ENCODE data around the gene JCAD. TPM values are rescaled to one million over a fixed set of nuclear protein-coding genes. Genes with fewer than 3 reads are reported as not detected.

JCAD gene
- total RNA-seq, 1 experiment from 2014 or later, result 0.77 TPM

GRCh38 chr10:30043476-30044270 lies 15.7 kb downstream of the JCAD start:
- Histone ChIP-seq H3K4ac (ENCODE audit: low read depth, low read length) (no peak overlapping the region), H3K14ac (ENCODE audit: insufficient read depth, low read length) (no peak overlapping the region), H3K9ac (ENCODE audit: extremely low read depth, insufficient read length, low read length) (no peak overlapping the region), H2BK5ac (ENCODE audit: insufficient read length, low read length) (no peak overlapping the region), H3K4me1 (ENCODE audit: insufficient read depth, low read length) (no peaks in the 10 kb centered on the region), H3K79me2 (ENCODE audit: insufficient read depth, low read length) (no peaks in the 10 kb centered on the region), H3K18ac (ENCODE audit: insufficient read length, low read depth, low read length) (no peak overlapping the region), H2BK20ac (ENCODE audit: low read depth, low read length, poor library complexity, severe bottlenecking) (no peak overlapping the region), H3K4me2 (ENCODE audit: insufficient read depth, insufficient read length, low read length) (no peak overlapping the region), H2BK12ac (ENCODE audit: insufficient read length, low read depth, low read length) (no peak overlapping the region), H2BK120ac (ENCODE audit: low read depth, low read length, poor library complexity, severe bottlenecking) (no peak overlapping the region), H3K56ac (ENCODE audit: insufficient read length, low read depth, low read length) (no peak overlapping the region), H3K27ac (ENCODE audit: insufficient read length, low read depth, low read length) (no peak overlapping the region), H3T11ph (ENCODE audit: low read length) (no peak overlapping the region), H2AK5ac (ENCODE audit: insufficient read length, low read length) (no peak overlapping the region), H4K20me1 (ENCODE audit: control insufficient read depth, insufficient read depth, insufficient read length) (no peaks in the 10 kb centered on the region), H3K79me1 (ENCODE audit: insufficient read depth, low read depth, low read length, poor library complexity, severe bottlenecking) (no peaks in the 10 kb centered on the region), H4K5ac (ENCODE audit: insufficient read length, low read depth, low read length) (no peak overlapping the region), H3K23ac (ENCODE audit: insufficient read length, low read depth, low read length) (no peak overlapping the region), H2BK15ac (ENCODE audit: low read depth, low read length) (no peak overlapping the region), H3K27me3 (ENCODE audit: insufficient read depth, low read length) (no peaks in the 10 kb centered on the region), H4K8ac (replicated peaks; ENCODE audit: insufficient read length, low read depth, low read length) (no peak overlapping the region), H2AFZ (ENCODE audit: low read length) (no peak overlapping the region), H4K91ac (ENCODE audit: insufficient read length, low read depth, low read length) (no peak overlapping the region), H3K23me2 (ENCODE audit: insufficient read length, low read depth, low read length, poor library complexity, severe bottlenecking) (no peaks in the 10 kb centered on the region), H3K9me3 (ENCODE audit: control insufficient read depth, low read depth, low read length) (no peaks in the 10 kb centered on the region)
- no peaks in the 10 kb centered on the region for H3K9me3 Mint-ChIP-seq
- DNase-seq, result no peak
- no CpG with 5 or more reads among the region's 5 CpGs for WGBS (ENCODE audit: extremely low coverage, insufficient read length, low lambda C conversion rate)
- no peak for TF ChIP-seq CTCF (conservative IDR thresholded peaks at IDR 0.05)
- peaks cover 12 to 20% of the 10 kb centered on the region in 2 experiments for H3K4me1 Mint-ChIP-seq
- H3K36me3 Mint-ChIP-seq (ENCODE audit: insufficient read depth in 1 of 3, low read depth in 3 of 3), result peaks cover 0 to 4% (median 0%) of the 10 kb centered on the region in 3 experiments; a peak in 1 of 7 replicates
- H3K27me3 Mint-ChIP-seq (ENCODE audit: low read depth), result peaks cover 8% of the 10 kb centered on the region
- H3K27ac Mint-ChIP-seq, result peak overlapping the region in 1 of 3 experiments; percentile 90; a peak in 2 of 7 replicates
- H3K4me3 Mint-ChIP-seq, result no peak overlapping the region
